Dendritic cell treated with granulocyte-macrophage colony-stimulating factor and Interleukin-4, amounts not matched to agents 40 ng/mL and 50 ng/mL, for 4 days (primary cell): ENCODE data around the gene EIF4E2.
"Not testable (repeated sequence)": the region's sequence is repeated elsewhere in the genome, so short reads cannot be mapped to it uniquely, and the experiment has no call there.

Experiments
- H3K27ac Mint-ChIP-seq: one replicate; pipeline ENCODE4 v1.8.0; 2022; ENCODE audit warnings: mild to moderate bottlenecking, mixed read lengths
- H3K27me3 Mint-ChIP-seq: one replicate; pipeline ENCODE4 v1.8.0; 2022; ENCODE audit warnings: mild to moderate bottlenecking, mixed read lengths
- H3K36me3 Mint-ChIP-seq: one replicate; pipeline ENCODE4 v1.8.0; 2022; ENCODE audit warnings: low read depth, mixed read lengths
- H3K4me1 Mint-ChIP-seq: one replicate; pipeline ENCODE4 v1.8.0; 2022; ENCODE audit warnings: low read depth, mixed read lengths
- H3K4me3 Mint-ChIP-seq: one replicate; pipeline ENCODE4 v1.8.0; 2022; ENCODE audit warnings: mild to moderate bottlenecking, moderate library complexity, mixed read lengths
- H3K9me3 Mint-ChIP-seq: one replicate; pipeline ENCODE4 v1.8.0; 2022; ENCODE audit warnings: mixed read lengths
- intact Hi-C: fragments of 100-400 bp; cut with micrococcal nuclease; formaldehyde crosslinking; loops from one replicate; pipeline ENCODE4 v1.15.0; 2022

Gene EIF4E2

GRCh38 chr2:232547991-232548390 is 2.5 kb upstream of the EIF4E2 start:
- H3K27ac Mint-ChIP-seq, result no peak overlapping the region
- H3K36me3 Mint-ChIP-seq, result peaks cover 89% of the 10 kb centered on the region
- peaks cover 73% of the 10 kb centered on the region for H3K4me1 Mint-ChIP-seq
- intact Hi-C loops, result no loop called here
- H3K9me3 Mint-ChIP-seq, result peaks cover 8% of the 10 kb centered on the region
- no peak overlapping the region for H3K4me3 Mint-ChIP-seq
- no peaks in the 10 kb centered on the region for H3K27me3 Mint-ChIP-seq

GRCh38 chr2:232549655-232550353 is 685 bp upstream of the EIF4E2 start:
- Mint-ChIP-seq H3K4me1 (peaks cover 77% of the 10 kb centered on the region), H3K9me3 (peaks cover 8% of the 10 kb centered on the region), H3K36me3 (peaks cover 86% of the 10 kb centered on the region), H3K27me3 (no peaks in the 10 kb centered on the region), H3K4me3 (peak overlapping the region; percentile 99), H3K27ac (peak overlapping the region; percentile 99)
- intact Hi-C loops, result loop anchor here (2.0 kb wide), 1 partner anchor 769 kb away; the partner anchor contains the start of gene PDE6D

- peak overlapping the region; percentile 99 for H3K4me3 Mint-ChIP-seq
- H3K36me3 Mint-ChIP-seq, result peaks cover 86% of the 10 kb centered on the region
- peaks cover 8% of the 10 kb centered on the region for H3K9me3 Mint-ChIP-seq
- H3K27me3 Mint-ChIP-seq, result no peaks in the 10 kb centered on the region
- intact Hi-C loops, result loop anchor here (2.0 kb wide), 1 partner anchor 770 kb away; the partner anchor contains the start of gene PDE6D
- H3K4me1 Mint-ChIP-seq, result peaks cover 78% of the 10 kb centered on the region
- peak overlapping the region; percentile 99 for H3K27ac Mint-ChIP-seq
These were observed 755 bp downstream of the EIF4E2 start for GRCh38 chr2:232551250-232551638.

GRCh38 chr2:232551776-232552175 is 1.3 kb downstream of the EIF4E2 start:
- H3K4me3 Mint-ChIP-seq, result peak overlapping the region; percentile 99
- no peaks in the 10 kb centered on the region for H3K27me3 Mint-ChIP-seq
- peak overlapping the region; percentile 99 for H3K27ac Mint-ChIP-seq
- H3K36me3 Mint-ChIP-seq, result peaks cover 86% of the 10 kb centered on the region
- H3K9me3 Mint-ChIP-seq, result peaks cover 8% of the 10 kb centered on the region
- intact Hi-C loops, result loop anchor here (2.0 kb wide), 1 partner anchor 771 kb away; the partner anchor contains the start of gene PDE6D
- peaks cover 76% of the 10 kb centered on the region for H3K4me1 Mint-ChIP-seq

- Mint-ChIP-seq H3K4me3 (no peak overlapping the region), H3K27ac (no peak overlapping the region), H3K36me3 (peaks cover 96% of the 10 kb centered on the region), H3K9me3 (no peaks in the 10 kb centered on the region), H3K27me3 (no peaks in the 10 kb centered on the region), H3K4me1 (peaks cover 51% of the 10 kb centered on the region)
- intact Hi-C loops, result no loop called here
These were observed 5.9 kb downstream of the EIF4E2 start for GRCh38 chr2:232556426-232556825.

GRCh38 chr2:232562515-232563151 is 12.1 kb downstream of the EIF4E2 start:
- Mint-ChIP-seq H3K36me3 (peaks cover 93% of the 10 kb centered on the region), H3K27ac (peak overlapping the region; percentile 87), H3K4me1 (peaks cover 36% of the 10 kb centered on the region), H3K27me3 (no peaks in the 10 kb centered on the region), H3K4me3 (no peak overlapping the region), H3K9me3 (no peaks in the 10 kb centered on the region)
- intact Hi-C loops, result no loop called here

- Mint-ChIP-seq H3K4me1 (peaks cover 45% of the 10 kb centered on the region), H3K4me3 (no peak overlapping the region), H3K27me3 (no peaks in the 10 kb centered on the region), H3K9me3 (no peaks in the 10 kb centered on the region), H3K36me3 (peaks cover 93% of the 10 kb centered on the region), H3K27ac (peak overlapping the region; percentile 87)
- intact Hi-C loops, result no loop called here
These were observed 13.1 kb downstream of the EIF4E2 start for GRCh38 chr2:232563580-232563979.

GRCh38 chr2:232567721-232568120 is 17.2 kb downstream of the EIF4E2 start:
- H3K27me3 Mint-ChIP-seq, result no peaks in the 10 kb centered on the region
- peak overlapping the region; percentile 85 for H3K27ac Mint-ChIP-seq
- H3K4me1 Mint-ChIP-seq, result peaks cover 43% of the 10 kb centered on the region
- no peaks in the 10 kb centered on the region for H3K9me3 Mint-ChIP-seq
- H3K36me3 Mint-ChIP-seq, result peaks cover 98% of the 10 kb centered on the region
- intact Hi-C loops, result no loop called here
- H3K4me3 Mint-ChIP-seq, result no peak overlapping the region

GRCh38 chr2:232568161-232568560 is 17.7 kb downstream of the EIF4E2 start:
- H3K4me3 Mint-ChIP-seq, result no peak overlapping the region
- H3K4me1 Mint-ChIP-seq, result peaks cover 39% of the 10 kb centered on the region
- H3K36me3 Mint-ChIP-seq, result peaks cover 100% of the 10 kb centered on the region
- H3K9me3 Mint-ChIP-seq, result no peaks in the 10 kb centered on the region
- intact Hi-C loops, result no loop called here
- peak overlapping the region; percentile 85 for H3K27ac Mint-ChIP-seq
- H3K27me3 Mint-ChIP-seq, result no peaks in the 10 kb centered on the region

- peaks cover 36% of the 10 kb centered on the region for H3K4me1 Mint-ChIP-seq
- intact Hi-C loops, result no loop called here
- H3K27ac Mint-ChIP-seq, result peak overlapping the region; percentile 85
- no peaks in the 10 kb centered on the region for H3K27me3 Mint-ChIP-seq
- no peak overlapping the region for H3K4me3 Mint-ChIP-seq
- H3K9me3 Mint-ChIP-seq, result no peaks in the 10 kb centered on the region
- H3K36me3 Mint-ChIP-seq, result peaks cover 100% of the 10 kb centered on the region
These were observed 19.1 kb downstream of the EIF4E2 start for GRCh38 chr2:232569541-232569940.

GRCh38 chr2:232570481-232570880 is 20.0 kb downstream of the EIF4E2 start:
- peaks cover 100% of the 10 kb centered on the region for H3K36me3 Mint-ChIP-seq
- intact Hi-C loops, result not testable (repeated sequence)

GRCh38 chr2:232571026-232571474 is 20.6 kb downstream of the EIF4E2 start:
- no peaks in the 10 kb centered on the region for H3K9me3 Mint-ChIP-seq
- H3K36me3 Mint-ChIP-seq, result peaks cover 100% of the 10 kb centered on the region
- H3K27me3 Mint-ChIP-seq, result no peaks in the 10 kb centered on the region
- H3K27ac Mint-ChIP-seq, result peak overlapping the region; percentile 5
- intact Hi-C loops, result no loop called here
- no peak overlapping the region for H3K4me3 Mint-ChIP-seq
- peaks cover 36% of the 10 kb centered on the region for H3K4me1 Mint-ChIP-seq

More at GRCh38 chr2:232570481-232570880, 20.0 kb downstream of the EIF4E2 start:
- not testable (repeated sequence) for H3K4me3 Mint-ChIP-seq, H3K27me3 Mint-ChIP-seq, H3K9me3 Mint-ChIP-seq
- Mint-ChIP-seq H3K27ac (peak overlapping the region; percentile 5), H3K4me1 (peaks cover 36% of the 10 kb centered on the region)

GRCh38 chr2:232573042-232573441 is 22.6 kb downstream of the EIF4E2 start:
- no peak overlapping the region for H3K4me3 Mint-ChIP-seq
- no peak overlapping the region for H3K27ac Mint-ChIP-seq
- H3K4me1 Mint-ChIP-seq, result peaks cover 18% of the 10 kb centered on the region
- no peaks in the 10 kb centered on the region for H3K27me3 Mint-ChIP-seq
- intact Hi-C loops, result no loop called here
- peaks cover 100% of the 10 kb centered on the region for H3K36me3 Mint-ChIP-seq
- H3K9me3 Mint-ChIP-seq, result no peaks in the 10 kb centered on the region

- Mint-ChIP-seq H3K4me1 (peaks cover 9% of the 10 kb centered on the region), H3K27me3 (no peaks in the 10 kb centered on the region), H3K4me3 (no peak overlapping the region), H3K36me3 (peaks cover 100% of the 10 kb centered on the region), H3K27ac (no peak overlapping the region), H3K9me3 (no peaks in the 10 kb centered on the region)
- intact Hi-C loops, result no loop called here
These were observed 23.4 kb downstream of the EIF4E2 start for GRCh38 chr2:232573771-232574435.
